ENCODE results near the gene SERPINA4.

SERPINA4 gene

GRCh38 chr14:94561656-94562010 is 391 bp downstream of the SERPINA4 start:
- no peak overlapping the region for H3K4me2 ChIP-seq (ENCODE audit: low read depth, low read length, poor library complexity, severe bottlenecking)
- H3K9me2 ChIP-seq (replicated peaks; ENCODE audit: low read depth, low read length), result no peaks in the 10 kb centered on the region
- no peaks in the 10 kb centered on the region for H3K27me3 ChIP-seq (ENCODE audit: insufficient read depth, low read length, poor library complexity, severe bottlenecking)
- no peaks in the 10 kb centered on the region for H4K20me1 ChIP-seq (ENCODE audit: insufficient read depth, low read length, poor library complexity, severe bottlenecking)
- no peaks in the 10 kb centered on the region for H3K4me1 ChIP-seq (ENCODE audit: insufficient read depth, low read length, poor library complexity, severe bottlenecking)
- H2AFZ ChIP-seq (ENCODE audit: low read length), result no peak overlapping the region
- H3K9ac ChIP-seq (ENCODE audit: low read depth, low read length, poor library complexity, severe bottlenecking), result no peak overlapping the region
- H3K79me2 ChIP-seq (ENCODE audit: insufficient read depth, low read length), result no peaks in the 10 kb centered on the region
- H3F3A ChIP-seq (ENCODE audit: low read depth), result no peaks in the 10 kb centered on the region
- peaks cover 9% of the 10 kb centered on the region; the same call in 1 of the 2 replicates for H3K9me3 ChIP-seq (ENCODE audit: insufficient read depth, low read depth, low read length)
- H3K36me3 ChIP-seq (ENCODE audit: insufficient read depth, low read length), result no peaks in the 10 kb centered on the region
- H3K4me3 ChIP-seq (ENCODE audit: low read length, poor library complexity, severe bottlenecking), result no peak overlapping the region
- TF ChIP-seq EZH2phosphoT487 (IDR thresholded peaks at IDR 0.05; ENCODE audit: borderline replicate concordance), result no peak
- TF ChIP-seq CTCF (conservative IDR thresholded peaks at IDR 0.05; ENCODE audit: low read length), result no peak

GRCh38 chr14:94562022-94562421 is 780 bp downstream of the SERPINA4 start:
- H3K36me3 ChIP-seq (ENCODE audit: insufficient read depth, low read length), result no peaks in the 10 kb centered on the region
- H3K27me3 ChIP-seq (ENCODE audit: insufficient read depth, low read length, poor library complexity, severe bottlenecking), result no peaks in the 10 kb centered on the region
- no peak overlapping the region for H3K4me2 ChIP-seq (ENCODE audit: low read depth, low read length, poor library complexity, severe bottlenecking)
- H3F3A ChIP-seq (ENCODE audit: low read depth), result no peaks in the 10 kb centered on the region
- H3K9ac ChIP-seq (ENCODE audit: low read depth, low read length, poor library complexity, severe bottlenecking), result no peak overlapping the region
- no peak overlapping the region for H2AFZ ChIP-seq (ENCODE audit: low read length)
- H3K79me2 ChIP-seq (ENCODE audit: insufficient read depth, low read length), result no peaks in the 10 kb centered on the region
- TF ChIP-seq EZH2phosphoT487 (IDR thresholded peaks at IDR 0.05; ENCODE audit: borderline replicate concordance) (no peak), CTCF (conservative IDR thresholded peaks at IDR 0.05; ENCODE audit: low read length) (no peak)
- no peaks in the 10 kb centered on the region for H3K9me2 ChIP-seq (replicated peaks; ENCODE audit: low read depth, low read length)
- no peaks in the 10 kb centered on the region for H3K4me1 ChIP-seq (ENCODE audit: insufficient read depth, low read length, poor library complexity, severe bottlenecking)
- H3K4me3 ChIP-seq (ENCODE audit: low read length, poor library complexity, severe bottlenecking), result no peak overlapping the region
- H4K20me1 ChIP-seq (ENCODE audit: insufficient read depth, low read length, poor library complexity, severe bottlenecking), result no peaks in the 10 kb centered on the region
- H3K9me3 ChIP-seq (ENCODE audit: insufficient read depth, low read depth, low read length), result peaks cover 9% of the 10 kb centered on the region; the same call in 1 of the 2 replicates

- no peaks in the 10 kb centered on the region for H3K79me2 ChIP-seq (ENCODE audit: insufficient read depth, low read length)
- H3K27me3 ChIP-seq (ENCODE audit: insufficient read depth, low read length, poor library complexity, severe bottlenecking), result no peaks in the 10 kb centered on the region
- peaks cover 4% of the 10 kb centered on the region; the same call in 1 of the 2 replicates for H3K9me3 ChIP-seq (ENCODE audit: insufficient read depth, low read depth, low read length)
- TF ChIP-seq EZH2phosphoT487 (IDR thresholded peaks at IDR 0.05; ENCODE audit: borderline replicate concordance) (no peak), CTCF (conservative IDR thresholded peaks at IDR 0.05; ENCODE audit: low read length) (no peak)
- H3K4me2 ChIP-seq (ENCODE audit: low read depth, low read length, poor library complexity, severe bottlenecking), result no peak overlapping the region
- no peaks in the 10 kb centered on the region for H3K9me2 ChIP-seq (replicated peaks; ENCODE audit: low read depth, low read length)
- no peaks in the 10 kb centered on the region for H4K20me1 ChIP-seq (ENCODE audit: insufficient read depth, low read length, poor library complexity, severe bottlenecking)
- no peak overlapping the region for H3K9ac ChIP-seq (ENCODE audit: low read depth, low read length, poor library complexity, severe bottlenecking)
- H3K4me1 ChIP-seq (ENCODE audit: insufficient read depth, low read length, poor library complexity, severe bottlenecking), result no peaks in the 10 kb centered on the region
- H3K4me3 ChIP-seq (ENCODE audit: low read length, poor library complexity, severe bottlenecking), result no peak overlapping the region
- H3F3A ChIP-seq (ENCODE audit: low read depth), result no peaks in the 10 kb centered on the region
- H2AFZ ChIP-seq (ENCODE audit: low read length), result no peak overlapping the region
- H3K36me3 ChIP-seq (ENCODE audit: insufficient read depth, low read length), result no peaks in the 10 kb centered on the region
These were observed 2.0 kb downstream of the SERPINA4 start for GRCh38 chr14:94562941-94563883.

Measured in Loucy (cell line).